Right forelimb (tissue), 1 donor: Measurements from ENCODE around the gene ALKBH5.

Experiments
- DNase-seq: peaks from one replicate; pipeline ENCODE4 v3.0.0-alpha.2; 2018

The ALKBH5 gene

DNA sequence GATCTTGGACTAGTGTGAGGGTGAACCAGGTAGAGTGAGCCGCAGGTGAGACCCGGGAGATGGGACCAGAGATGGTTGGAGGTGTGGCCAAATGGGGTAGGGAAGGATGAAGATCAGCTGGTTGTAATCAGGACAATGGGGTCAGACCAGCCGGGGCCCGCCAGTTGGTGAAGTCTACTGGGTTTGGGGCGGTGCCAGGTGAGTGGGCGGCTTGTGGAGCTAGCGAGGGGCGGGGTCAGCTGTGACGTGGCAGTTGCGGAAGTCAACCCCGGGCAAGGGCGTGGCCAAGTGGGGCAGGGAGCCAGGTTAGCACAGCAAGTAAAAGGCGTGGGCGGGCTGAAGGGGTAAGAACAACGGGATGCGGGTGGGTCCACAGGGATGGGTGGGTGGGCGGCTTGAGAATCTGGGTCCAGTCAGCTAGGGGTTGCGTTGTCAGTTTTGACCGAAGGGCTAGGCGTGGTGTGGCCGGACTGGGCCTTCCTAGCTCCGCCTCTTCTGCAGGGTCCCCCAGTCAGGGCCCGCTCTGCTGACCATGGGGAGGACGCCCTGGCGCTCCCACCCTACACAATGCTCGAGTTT is 25.5 kb upstream of the ALKBH5 start:
- peak; percentile 87 for DNase-seq

DNA sequence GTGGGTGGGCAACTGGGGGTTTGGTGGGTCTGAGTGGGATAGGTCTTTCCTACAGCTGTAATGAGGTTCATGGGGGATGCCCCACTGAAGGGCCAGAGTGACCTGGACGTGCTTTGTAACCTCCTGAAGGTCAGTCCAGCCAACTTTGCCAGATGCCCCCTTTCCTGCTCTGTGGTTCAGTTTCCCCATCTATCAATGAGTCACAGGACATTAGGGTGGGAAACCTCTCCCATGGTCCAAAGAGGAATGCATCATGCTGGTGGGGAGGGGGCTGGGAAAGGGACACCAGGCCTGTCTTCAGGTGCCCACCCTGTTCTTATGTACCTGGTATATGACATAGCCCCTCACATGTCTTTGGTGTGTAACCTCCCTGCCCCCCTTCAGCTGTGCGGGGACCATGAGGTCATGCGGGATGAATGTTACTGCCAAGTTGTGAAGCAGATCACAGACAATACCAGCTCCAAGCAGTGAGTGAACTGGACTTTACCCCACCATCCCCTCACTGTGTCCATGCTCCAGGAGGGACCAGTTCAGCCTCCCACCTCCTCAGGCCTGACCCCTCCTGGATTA is 24.0 kb upstream of the ALKBH5 start:
- no peak for DNase-seq

DNA sequence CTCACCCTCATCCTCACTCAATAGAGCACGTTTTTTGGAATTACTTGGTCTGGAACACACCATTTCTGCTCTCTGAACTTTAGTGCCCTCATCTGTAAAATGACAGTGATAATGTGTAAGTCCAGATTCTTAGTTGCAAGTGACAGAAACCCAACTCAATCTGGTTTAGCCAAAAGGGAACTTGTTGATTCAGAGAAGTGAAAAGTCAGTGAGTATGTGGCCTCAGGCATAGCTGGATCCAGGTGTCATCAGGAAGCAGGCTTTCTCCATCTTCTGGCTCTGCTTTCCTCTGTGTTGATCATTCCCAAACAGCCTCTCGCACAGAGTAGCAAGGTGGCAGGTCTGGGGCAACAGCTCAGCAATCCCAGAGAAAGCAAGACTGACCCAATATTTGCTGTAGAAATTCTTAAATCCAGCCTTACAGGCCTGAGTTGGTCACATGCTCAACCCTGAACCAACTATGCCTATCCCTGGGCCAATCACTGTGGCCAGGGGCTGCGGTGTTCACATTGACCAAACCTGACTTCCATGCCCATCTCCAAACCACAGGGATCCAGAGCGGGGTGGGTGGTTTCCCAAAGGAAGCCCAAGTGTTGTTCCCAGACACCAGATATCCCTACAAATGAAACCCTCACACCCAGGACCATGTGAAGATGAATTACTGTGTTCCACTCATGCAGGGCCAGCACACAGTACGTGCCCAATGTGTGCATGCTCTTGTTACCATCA is 23.3 kb upstream of the ALKBH5 start:
- no peak for DNase-seq

DNA sequence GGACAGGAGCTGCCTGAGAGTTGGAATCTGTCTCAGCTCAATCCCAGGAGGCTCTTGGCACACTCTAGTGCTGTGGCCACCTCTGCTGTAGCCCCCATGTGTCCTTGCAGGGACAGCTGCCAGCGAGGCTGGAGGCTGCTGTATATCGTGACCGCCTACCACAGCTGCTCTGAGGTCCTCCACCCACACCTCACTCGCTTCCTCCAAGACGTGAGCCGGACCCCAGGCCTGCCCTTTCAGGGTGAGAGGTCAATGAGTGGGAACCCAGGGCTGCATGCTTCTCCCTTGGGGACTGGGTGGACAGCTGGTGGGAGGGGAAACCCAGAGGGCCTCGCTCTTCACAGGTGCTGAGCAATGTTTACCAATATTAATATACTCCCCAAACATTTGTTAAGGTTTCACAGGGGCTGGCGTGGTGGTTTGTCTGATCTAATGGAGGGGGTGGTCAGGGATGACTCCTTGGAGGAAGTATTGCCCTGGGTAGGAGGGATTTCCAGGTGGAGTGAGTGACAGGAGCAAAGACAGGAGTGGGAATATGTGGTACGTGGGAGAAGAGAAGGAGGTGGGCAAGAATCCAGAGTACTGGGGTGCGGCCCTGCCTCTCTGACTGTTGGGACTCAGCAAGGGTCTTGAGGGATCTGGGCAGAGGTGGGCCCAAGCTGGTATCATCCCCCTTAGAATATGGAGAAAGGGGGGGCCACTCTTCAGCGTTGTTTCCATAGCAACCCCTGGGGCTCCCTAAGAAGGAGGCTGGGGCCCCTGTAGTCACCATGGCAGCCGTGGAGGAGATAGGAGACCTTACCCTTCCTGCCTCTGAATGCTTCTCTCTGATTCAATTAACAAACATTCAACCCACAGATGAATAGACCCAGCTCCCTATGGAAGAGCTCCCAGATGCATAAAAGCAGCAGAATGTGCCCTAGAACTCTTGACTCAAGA is 22.2 kb upstream of the ALKBH5 start:
- no peak for DNase-seq

DNA sequence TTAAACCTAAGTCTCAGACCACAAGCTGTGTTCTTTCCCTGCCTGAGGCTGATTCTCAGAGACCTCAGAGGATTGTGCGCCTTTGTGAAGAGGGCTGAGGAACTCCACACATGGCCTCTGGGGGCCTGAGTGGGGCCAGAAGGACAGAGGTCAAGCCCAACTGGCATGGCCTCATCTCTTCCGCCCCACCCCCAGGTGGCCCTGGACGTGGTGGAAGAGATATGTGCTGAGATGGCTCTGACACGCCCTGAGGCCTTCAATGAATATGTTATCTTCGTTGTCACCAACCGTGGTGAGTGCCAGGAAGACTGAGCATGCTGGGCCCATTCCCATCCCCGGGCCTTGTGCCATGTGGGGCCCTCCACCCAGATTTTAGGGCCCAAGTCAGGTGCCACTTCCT is 20.1 kb upstream of the ALKBH5 start:
- DNase-seq, result no peak

DNA sequence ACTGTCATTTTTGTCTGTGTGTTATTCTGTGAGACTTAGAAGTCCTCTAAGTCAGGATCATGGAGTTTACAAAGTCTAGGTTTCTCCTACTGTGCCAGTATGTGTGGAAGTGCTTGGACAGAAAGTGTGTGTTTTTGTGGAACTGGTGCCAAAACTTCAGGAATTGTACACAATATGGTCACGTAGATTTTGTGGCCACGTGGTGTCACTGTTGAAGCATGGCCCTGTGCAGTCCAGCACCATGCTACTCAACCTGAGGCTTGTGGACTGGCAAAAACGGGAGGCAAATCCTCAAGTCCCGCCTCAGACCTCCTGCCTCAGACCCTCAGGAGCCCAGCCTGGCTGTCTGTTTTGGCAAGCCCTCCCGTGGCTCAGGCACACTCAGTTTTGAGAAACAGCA is 16.7 kb upstream of the ALKBH5 start:
- no peak for DNase-seq

DNA sequence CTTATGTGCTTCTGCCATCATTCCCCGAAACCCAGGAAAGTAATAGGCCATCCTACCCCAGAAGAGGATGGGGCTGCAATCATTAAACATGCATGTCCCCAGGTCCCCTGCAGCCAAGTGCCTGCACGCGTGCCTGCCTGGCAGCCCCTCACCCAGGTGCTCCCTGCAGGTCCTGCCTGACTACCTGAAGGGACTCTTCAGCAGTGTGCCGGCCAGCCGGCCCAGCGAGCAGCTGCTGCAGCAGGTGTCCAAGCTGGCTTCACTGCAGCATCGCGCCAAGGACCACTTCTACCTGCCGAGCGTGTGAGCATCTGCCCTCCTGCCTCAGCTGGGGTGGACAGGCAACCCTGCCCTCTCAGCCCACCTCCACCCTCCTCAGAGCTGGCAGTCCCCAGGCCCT is 16.2 kb upstream of the ALKBH5 start:
- no peak for DNase-seq

DNA sequence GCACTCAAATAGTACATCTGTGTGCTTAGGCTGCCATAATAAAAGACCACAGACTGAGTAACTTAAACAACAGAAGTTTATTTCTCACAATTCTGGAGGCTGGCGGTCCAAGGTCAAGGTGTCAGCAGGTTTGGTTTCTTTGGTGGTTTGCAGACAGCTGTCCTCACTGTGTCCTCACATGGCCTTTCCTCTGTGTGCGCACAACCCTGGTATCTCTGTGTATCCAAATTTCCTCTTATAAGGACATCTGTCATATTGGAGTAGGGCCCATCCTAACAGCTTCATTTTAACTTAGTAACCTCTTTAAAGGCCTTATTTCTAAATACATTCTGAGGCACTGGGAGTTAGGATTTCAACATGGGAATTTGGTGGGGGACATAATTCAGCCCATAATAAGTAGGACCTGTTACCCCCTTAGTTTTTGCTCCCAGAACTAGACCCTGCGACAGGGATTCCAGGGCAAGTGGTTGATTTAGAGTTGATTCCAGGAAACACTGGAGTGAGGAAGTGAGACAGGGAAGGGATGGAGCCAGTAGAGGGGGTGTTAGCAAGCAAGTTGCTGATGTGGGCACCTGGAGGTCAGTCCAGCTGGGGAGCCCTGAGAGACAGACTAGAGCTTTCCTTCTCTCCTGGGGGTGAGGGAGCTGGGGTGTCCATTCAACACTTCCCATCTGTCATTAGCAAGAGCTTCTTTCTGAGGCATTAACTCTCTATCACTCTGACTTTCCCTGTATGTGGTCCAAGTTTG is 10.9 kb upstream of the ALKBH5 start:
- no peak for DNase-seq

DNA sequence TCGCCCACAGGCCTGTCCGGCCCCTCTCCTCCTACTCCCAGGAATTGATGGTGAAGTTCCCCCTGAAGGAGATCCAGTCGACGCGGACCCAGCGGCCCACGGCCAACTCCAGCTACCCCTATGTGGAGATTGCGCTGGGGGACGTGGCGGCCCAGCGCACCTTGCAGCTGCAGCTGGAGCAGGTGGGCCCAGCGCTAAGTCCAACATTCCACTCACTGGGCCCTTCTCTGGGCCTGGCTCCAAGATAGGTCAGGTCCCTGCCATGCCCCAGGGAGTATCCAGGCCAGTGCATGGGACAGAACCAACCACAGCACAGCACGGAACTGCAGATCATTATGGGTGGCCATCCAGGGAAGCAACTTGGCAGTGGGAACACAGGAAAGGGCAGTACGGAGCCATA is 9.9 kb upstream of the ALKBH5 start:
- no peak for DNase-seq

DNA sequence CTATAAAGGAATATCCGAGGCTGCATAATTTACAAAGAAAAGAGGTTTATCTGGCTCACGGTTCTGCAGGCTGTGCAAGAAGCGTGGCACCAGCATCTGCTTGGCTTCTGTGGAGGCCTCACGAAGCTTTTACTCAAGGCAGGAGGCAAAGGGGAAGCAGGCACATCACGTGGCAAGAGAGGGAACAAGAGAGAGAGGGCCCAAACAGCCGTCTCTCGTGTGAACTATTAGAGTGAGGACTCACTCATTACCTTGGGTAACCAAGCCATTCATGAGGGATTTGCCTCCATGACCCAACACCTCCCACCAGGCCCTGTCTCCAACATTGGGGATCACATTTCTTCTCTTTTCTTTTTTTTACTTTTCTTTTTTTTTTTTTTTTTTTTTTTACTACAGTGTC is 7.5 kb upstream of the ALKBH5 start:
- no peak for DNase-seq

DNA sequence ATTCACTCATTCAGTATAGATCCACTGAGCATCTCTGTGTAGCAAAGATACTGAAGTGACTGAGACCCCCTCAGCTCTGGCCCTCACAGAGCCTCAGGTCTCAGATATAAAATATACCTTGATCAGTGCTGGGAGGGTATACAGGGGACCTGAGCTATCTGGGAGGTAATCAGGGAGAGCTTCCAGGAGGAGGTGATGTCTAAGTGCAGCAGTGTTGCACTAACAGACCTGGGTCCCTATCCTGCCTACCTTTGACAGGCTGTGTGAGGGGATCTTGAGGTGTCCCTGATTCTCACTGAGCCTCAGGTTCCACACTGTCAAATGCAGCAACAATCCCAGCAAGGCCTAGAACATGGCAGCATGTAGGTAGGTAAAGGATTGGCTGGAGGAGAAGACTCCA is 6.5 kb upstream of the ALKBH5 start:
- DNase-seq, result no peak

DNA sequence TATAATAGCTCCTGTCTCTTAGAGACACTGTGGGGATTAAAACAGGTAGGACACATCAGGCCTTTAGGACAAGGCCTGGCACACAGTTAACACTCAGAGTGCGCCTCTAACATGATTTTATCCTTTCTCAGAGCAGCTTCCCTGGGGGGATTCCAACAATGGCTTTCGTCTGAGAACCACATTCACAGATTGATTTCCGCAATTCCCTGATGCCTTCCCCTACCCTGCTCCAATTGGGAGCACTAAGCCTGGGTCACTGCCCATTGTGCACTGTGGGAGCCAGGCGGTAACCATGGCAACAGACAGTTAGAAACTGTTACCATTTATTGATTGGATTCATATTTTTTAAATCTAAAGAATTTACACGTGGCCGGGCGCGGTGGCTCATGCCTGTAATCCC is 5.9 kb upstream of the ALKBH5 start:
- DNase-seq, result no peak

DNA sequence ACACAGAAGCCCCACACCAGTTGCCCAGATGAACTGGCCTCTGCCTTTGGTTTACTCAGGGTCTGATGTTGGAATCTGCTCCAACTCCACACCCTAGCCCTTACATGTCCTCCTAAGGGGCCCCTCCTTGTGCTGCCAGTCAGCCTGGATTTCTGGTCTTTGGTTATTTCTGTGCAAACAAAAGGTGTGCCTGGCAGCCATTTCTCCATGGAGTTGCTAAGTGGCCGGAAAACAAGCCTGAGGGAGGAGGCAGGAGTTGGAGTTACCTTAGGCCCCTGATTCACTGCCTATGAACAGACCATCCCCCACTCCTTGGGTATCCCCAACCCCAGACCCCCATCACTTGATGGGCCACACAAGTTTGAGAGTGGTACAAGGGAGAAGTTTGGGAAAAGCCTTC is 4.4 kb upstream of the ALKBH5 start:
- DNase-seq, result no peak

DNA sequence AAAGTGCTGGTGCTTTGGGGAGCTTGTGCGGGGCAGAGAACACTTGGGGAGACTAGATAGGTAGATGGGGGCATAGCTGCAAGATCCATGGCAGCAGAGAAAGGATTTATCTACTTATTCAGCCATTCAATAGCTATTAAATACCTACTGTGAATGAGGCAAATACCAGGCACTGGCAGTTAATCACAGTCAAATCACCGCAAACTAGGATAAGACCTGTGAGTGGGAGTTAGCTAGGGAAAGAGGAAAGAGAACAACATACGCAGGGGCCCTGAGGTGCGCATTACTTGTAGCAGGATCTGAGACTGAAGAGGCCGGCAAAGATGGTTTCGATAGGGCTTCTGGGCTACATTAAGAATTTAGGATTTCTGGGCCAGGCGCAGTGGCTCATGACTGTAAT is 3.8 kb upstream of the ALKBH5 start:
- DNase-seq, result no peak

DNA sequence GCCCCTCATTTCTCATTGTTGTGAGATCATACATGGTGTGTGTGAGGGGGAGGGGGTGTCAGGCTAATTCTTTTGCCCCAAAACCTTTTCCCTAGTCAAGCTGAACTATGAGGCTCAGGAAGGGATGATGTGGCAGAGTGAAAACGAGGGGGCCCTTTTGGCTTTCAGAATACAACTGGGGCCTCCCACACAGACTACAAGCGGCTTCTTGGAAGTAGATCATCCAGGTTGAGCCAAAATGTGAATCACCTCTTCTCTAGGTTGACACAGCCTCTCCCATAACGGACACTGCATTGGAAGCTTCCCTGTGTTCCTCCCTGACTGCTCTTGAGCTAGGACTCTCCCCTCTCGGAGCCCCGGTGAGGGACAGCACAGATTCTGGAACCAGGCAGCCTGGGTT is 2.3 kb upstream of the ALKBH5 start:
- DNase-seq, result peak; percentile 51

DNA sequence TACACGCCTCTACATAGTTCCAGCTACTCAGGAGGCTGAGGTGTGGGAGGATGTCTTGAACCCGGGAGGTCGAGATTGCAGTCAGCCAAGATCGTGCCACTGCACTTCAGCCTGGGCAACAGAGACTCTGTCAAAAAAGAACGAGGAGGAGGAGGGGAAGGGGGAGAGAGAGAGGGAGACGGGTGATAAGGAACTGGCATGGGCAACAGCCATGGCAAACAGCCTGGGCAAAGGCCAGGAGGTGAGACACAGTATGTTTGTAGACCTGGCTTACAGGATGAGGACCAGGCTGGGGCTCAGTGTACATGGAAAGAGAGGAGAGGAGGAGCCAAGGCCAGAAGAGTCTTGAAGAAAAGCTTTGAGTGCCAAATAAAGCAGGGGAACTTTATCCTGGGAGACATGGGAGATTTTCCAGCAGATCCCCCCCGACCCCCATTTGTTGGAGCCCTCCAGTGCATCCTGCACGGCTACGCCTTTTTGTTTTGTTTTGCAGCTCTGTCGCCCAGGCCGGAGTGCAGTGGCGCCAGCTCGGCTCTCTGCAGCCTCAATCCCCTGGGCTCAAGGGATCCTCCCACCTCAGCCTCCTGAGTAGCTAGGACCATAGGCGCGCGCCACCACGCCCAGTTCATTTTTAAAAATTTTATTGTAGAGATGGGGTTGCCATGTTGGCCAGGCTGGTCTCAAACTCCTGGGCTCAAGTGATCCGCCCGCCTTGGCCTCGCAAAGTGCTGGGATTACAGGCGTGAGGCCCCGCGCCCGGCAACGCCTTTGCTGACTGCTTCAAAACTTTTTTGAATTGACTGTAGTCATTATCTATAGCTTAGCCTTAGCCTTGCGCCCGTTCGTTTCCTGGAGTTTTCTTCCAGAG is 1.3 kb upstream of the ALKBH5 start:
- no peak for DNase-seq

DNA sequence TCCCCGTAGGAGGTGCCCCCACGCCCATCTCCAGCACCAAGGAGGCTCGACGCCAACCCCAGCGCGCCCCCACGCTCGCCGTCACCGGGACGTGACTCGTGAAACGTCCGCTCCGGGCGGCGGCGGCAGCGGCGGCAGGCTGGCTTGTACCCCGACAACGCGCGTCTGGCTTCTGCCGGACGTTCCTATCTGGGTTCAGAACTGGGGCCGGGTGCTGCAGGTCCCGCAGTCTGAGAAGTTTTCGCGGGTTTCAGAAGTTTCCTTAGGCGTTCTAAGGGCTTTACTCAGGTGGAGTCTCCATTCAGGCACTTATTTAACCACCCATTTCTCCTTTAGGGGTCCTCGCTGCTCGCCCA is 672 bp upstream of the ALKBH5 start:
- DNase-seq, result peak; percentile 94

DNA sequence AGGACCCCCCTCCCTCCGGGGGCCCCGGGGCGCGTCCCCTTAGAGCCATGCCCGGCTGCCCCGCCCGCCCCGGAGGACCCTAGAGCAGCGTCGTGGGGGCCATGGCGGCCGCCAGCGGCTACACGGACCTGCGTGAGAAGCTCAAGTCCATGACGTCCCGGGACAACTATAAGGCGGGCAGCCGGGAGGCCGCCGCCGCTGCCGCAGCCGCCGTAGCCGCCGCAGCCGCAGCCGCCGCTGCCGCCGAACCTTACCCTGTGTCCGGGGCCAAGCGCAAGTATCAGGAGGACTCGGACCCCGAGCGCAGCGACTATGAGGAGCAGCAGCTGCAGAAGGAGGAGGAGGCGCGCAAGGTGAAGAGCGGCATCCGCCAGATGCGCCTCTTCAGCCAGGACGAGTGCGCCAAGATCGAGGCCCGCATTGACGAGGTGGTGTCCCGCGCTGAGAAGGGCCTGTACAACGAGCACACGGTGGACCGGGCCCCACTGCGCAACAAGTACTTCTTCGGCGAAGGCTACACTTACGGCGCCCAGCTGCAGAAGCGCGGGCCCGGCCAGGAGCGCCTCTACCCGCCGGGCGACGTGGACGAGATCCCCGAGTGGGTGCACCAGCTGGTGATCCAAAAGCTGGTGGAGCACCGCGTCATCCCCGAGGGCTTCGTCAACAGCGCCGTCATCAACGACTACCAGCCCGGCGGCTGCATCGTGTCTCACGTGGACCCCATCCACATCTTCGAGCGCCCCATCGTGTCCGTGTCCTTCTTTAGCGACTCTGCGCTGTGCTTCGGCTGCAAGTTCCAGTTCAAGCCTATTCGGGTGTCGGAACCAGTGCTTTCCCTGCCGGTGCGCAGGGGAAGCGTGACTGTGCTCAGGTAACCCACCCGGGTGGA is 759 bp downstream of the ALKBH5 start:
- peak; percentile 65 for DNase-seq

DNA sequence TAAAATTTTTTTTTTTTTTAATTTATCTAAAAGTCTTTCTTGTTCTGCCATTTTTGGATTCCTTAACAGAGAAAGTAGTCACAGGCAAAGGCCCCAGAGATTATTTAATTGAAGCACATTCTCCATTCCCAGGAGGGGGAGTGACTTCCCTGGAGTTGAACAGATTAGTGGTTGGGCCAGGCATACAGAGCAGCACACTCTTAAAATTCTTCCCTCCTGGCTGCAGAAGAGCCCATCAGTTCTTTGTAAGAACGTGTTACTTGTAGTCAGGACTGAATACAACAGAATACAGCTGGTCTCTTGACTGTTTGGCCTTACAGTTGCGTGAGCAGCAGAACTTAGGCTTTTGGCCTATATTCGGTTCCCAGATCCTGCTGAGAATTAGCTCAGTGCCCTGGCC is 1.8 kb downstream of the ALKBH5 start:
- no peak for DNase-seq

DNA sequence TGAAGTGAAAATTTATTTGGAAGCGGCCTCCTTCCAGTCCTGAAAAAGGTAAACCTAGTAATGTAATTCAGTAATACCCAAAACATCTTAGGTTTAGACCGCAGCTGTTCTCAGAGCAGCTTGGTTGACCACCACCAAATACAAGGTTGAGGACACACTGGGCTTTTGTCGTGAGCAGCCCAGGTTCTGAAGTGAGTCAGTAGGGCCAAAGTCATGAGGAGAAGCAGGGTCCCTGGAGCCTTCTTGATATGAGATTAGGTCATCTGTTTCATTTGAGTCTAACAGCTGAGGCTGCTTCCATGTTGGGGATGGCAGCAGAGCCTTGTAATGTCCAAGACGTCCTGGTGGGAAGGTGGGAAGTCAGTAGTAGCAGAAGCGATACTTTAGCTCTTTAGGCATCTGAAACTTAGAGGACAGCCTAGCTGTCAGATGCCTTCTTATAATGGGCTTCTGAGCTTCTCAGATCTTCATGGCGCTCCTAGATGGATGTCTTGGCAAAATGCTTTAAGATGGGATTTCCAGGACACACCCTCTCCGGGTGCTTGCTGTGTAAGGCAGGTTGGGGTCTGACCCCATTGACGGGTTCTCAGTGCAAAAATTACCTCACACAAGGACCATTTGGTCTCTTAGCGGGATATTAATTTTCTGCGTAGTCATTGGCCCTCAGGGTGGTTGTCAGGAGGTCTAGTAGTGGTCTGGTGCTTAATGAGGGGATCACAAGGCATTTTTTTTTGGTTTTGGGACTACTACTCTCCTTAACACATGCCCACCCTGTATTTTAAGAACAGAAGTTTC is 2.4 kb downstream of the ALKBH5 start:
- DNase-seq, result no peak
